OCI-LY1 (cell line): Measurements from ENCODE around the gene KDM2A.
"Not testable (repeated sequence)": the region's sequence is repeated elsewhere in the genome, so short reads cannot be mapped to it uniquely, and the experiment has no call there.

Experiments used
- H2AFZ ChIP-seq: fragments of 200-600 bp; sonication (generic), shearing (Covaris generic); 2 replicates; pipeline ENCODE4 v1.6.0; 2014; ENCODE audit warnings: antibody characterized with exemption, mild to moderate bottlenecking, low read length
- H3F3A ChIP-seq: fragments of 200-600 bp; sonication (generic), shearing (Covaris generic); 2 replicates; pipeline ENCODE4 v1.6.0; 2014; ENCODE audit warnings: mild to moderate bottlenecking, antibody characterized with exemption, low read length, moderate library complexity; ENCODE audit not compliant: insufficient read depth
- H3K27ac ChIP-seq: fragments of 200-600 bp; sonication (generic); 2 replicates; pipeline ENCODE4 v1.5.1; 2014; ENCODE audit warnings: low read length, mixed run types, mild to moderate bottlenecking, low read depth; ENCODE audit not compliant: poor library complexity, severe bottlenecking
- H3K27me3 ChIP-seq: fragments of 200-600 bp; sonication (generic); 2 replicates; pipeline ENCODE4 v1.6.0; 2014; ENCODE audit warnings: antibody characterized with exemption, mild to moderate bottlenecking, low read length, moderate library complexity; ENCODE audit not compliant: insufficient read depth
- H3K36me3 ChIP-seq: fragments of 200-600 bp; sonication (generic); 2 replicates; pipeline ENCODE4 v1.6.1; 2014; ENCODE audit warnings: mild to moderate bottlenecking, antibody characterized with exemption, low read length, moderate library complexity, mixed read lengths; ENCODE audit not compliant: insufficient read depth
- H3K4me1 ChIP-seq: fragments of 200-600 bp; sonication (generic); 2 replicates; pipeline ENCODE4 v1.5.1; 2014; ENCODE audit warnings: mild to moderate bottlenecking, low read length, moderate library complexity; ENCODE audit not compliant: insufficient read depth, severe bottlenecking
- H3K4me2 ChIP-seq: fragments of 200-600 bp; sonication (generic), shearing (Covaris generic); 2 replicates; pipeline ENCODE4 v1.6.1; 2014; ENCODE audit warnings: low read length
- H3K4me3 ChIP-seq: fragments of 200-600 bp; sonication (generic); 2 replicates; pipeline ENCODE4 v1.5.1; 2014; ENCODE audit warnings: low read length, low read depth, mild to moderate bottlenecking, mixed read lengths; ENCODE audit not compliant: poor library complexity, severe bottlenecking
- H3K79me2 ChIP-seq: fragments of 200-600 bp; shearing (Covaris generic); 2 replicates; pipeline ENCODE4 v1.6.1; 2016; ENCODE audit warnings: mixed run types, low read length, mixed read lengths; ENCODE audit not compliant: insufficient read depth
- H3K9ac ChIP-seq: fragments of 200-600 bp; sonication (generic), shearing (Covaris generic); 2 replicates; pipeline ENCODE4 v1.6.1; 2014; ENCODE audit warnings: mild to moderate bottlenecking, low read length, mixed read lengths
- H3K9me2 ChIP-seq: fragments of 200-600 bp; sonication (generic), shearing (Covaris generic); 2 replicates; pipeline ENCODE4 v1.6.1; 2014; ENCODE audit warnings: low read depth, mild to moderate bottlenecking, low read length, mixed read lengths
- H3K9me3 ChIP-seq: fragments of 200-600 bp; shearing (Covaris generic); 2 replicates; pipeline ENCODE4 v1.6.1; 2014; ENCODE audit warnings: low read length, mixed read lengths
- H4K20me1 ChIP-seq: fragments of 200-600 bp; sonication (generic), shearing (Covaris generic); 2 replicates; pipeline ENCODE4 v1.6.0; 2016; ENCODE audit warnings: mild to moderate bottlenecking, low read length; ENCODE audit not compliant: insufficient read depth
- EZH2 ChIP-seq: fragments of 200-600 bp; sonication (generic), shearing (Covaris generic); IDR thresholded peaks from 2 replicates; pipeline ENCODE4 v1.8.0; 2017; ENCODE audit warnings: borderline replicate concordance, mixed run types, mild to moderate bottlenecking, antibody characterized with exemption, low read length, moderate library complexity, mixed read lengths
- TF ChIP-seq, protein P1 (sequence below): fragments of 200-600 bp; sonication (generic), shearing (Covaris generic); IDR thresholded peaks from 2 replicates; pipeline ENCODE4 v1.5.1; 2017; ENCODE audit warnings: mild to moderate bottlenecking, antibody characterized with exemption, low read length, moderate library complexity, mixed read lengths

KDM2A gene

DNA sequence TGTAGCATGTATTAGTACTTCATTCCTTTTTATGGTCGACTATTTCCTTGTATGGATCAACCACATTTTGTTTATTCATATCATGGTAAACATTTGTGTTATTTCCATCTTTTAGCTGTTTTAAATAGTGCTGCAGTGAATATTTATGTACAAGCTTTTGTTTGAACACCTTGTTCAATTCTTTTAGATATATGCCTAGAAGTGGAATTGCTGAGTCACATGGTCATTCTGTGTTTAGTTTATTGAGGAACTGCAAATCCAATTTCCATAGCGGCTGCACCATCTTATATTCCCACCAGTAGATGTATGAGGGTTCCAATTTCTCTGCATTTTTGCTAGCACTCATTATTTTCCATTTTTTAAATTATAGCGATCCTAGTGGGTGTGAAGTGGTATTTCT lies 85.8 kb downstream of the KDM2A start:
- Histone ChIP-seq H3K9me3 (no peaks in the 10 kb centered on the region), H3K27ac (no peak overlapping the region), H3K36me3 (peaks cover 19% of the 10 kb centered on the region), H3K4me2 (no peak overlapping the region), H3F3A (no peaks in the 10 kb centered on the region), H3K4me1 (no peaks in the 10 kb centered on the region), H3K9ac (no peak overlapping the region), H4K20me1 (no peaks in the 10 kb centered on the region), H3K9me2 (no peaks in the 10 kb centered on the region), H3K4me3 (no peak overlapping the region), H3K27me3 (no peaks in the 10 kb centered on the region), H2AFZ (no peak overlapping the region), H3K79me2 (no peaks in the 10 kb centered on the region)
- no peak for TF ChIP-seq EZH2
- TF ChIP-seq, protein P1, sequence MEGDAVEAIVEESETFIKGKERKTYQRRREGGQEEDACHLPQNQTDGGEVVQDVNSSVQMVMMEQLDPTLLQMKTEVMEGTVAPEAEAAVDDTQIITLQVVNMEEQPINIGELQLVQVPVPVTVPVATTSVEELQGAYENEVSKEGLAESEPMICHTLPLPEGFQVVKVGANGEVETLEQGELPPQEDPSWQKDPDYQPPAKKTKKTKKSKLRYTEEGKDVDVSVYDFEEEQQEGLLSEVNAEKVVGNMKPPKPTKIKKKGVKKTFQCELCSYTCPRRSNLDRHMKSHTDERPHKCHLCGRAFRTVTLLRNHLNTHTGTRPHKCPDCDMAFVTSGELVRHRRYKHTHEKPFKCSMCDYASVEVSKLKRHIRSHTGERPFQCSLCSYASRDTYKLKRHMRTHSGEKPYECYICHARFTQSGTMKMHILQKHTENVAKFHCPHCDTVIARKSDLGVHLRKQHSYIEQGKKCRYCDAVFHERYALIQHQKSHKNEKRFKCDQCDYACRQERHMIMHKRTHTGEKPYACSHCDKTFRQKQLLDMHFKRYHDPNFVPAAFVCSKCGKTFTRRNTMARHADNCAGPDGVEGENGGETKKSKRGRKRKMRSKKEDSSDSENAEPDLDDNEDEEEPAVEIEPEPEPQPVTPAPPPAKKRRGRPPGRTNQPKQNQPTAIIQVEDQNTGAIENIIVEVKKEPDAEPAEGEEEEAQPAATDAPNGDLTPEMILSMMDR: no peak

GRCh38 chr11:67209222-67209621 lies 90.2 kb downstream of the KDM2A start:
- H3K9me3 ChIP-seq, H3K4me2 ChIP-seq, H3K27ac ChIP-seq, H3K4me3 ChIP-seq, H2AFZ ChIP-seq, H3F3A ChIP-seq, H3K9ac ChIP-seq, H3K9me2 ChIP-seq, H3K27me3 ChIP-seq, H3K79me2 ChIP-seq, H4K20me1 ChIP-seq: not testable (repeated sequence)
- Histone ChIP-seq H3K36me3 (peaks cover 37% of the 10 kb centered on the region), H3K4me1 (peaks cover 18% of the 10 kb centered on the region)

GRCh38 chr11:67211656-67212436 lies 92.8 kb downstream of the KDM2A start:
- H3K9ac ChIP-seq: no peak overlapping the region
- H3K4me3 ChIP-seq: no peak overlapping the region
- no peaks in the 10 kb centered on the region for H3K27me3 ChIP-seq
- no peak overlapping the region for H2AFZ ChIP-seq
- H3K9me3 ChIP-seq: no peaks in the 10 kb centered on the region
- TF ChIP-seq, protein P1: no peak
- no peak for TF ChIP-seq EZH2
- H3K4me1 ChIP-seq: peaks cover 18% of the 10 kb centered on the region
- H3K36me3 ChIP-seq: peaks cover 48% of the 10 kb centered on the region
- H3K27ac ChIP-seq: no peak overlapping the region
- H4K20me1 ChIP-seq: no peaks in the 10 kb centered on the region
- no peak overlapping the region for H3K4me2 ChIP-seq
- H3K79me2 ChIP-seq: no peaks in the 10 kb centered on the region
- H3K9me2 ChIP-seq: no peaks in the 10 kb centered on the region
- H3F3A ChIP-seq: no peaks in the 10 kb centered on the region; the same call in 1 of the 2 replicates

GRCh38 chr11:67213178-67213621 lies 94.1 kb downstream of the KDM2A start:
- peaks cover 18% of the 10 kb centered on the region for H3K4me1 ChIP-seq
- no peak overlapping the region for H3K4me3 ChIP-seq
- H3F3A ChIP-seq: no peaks in the 10 kb centered on the region; the same call in 1 of the 2 replicates
- no peak overlapping the region for H3K9ac ChIP-seq
- H3K27ac ChIP-seq: peak overlapping the region; percentile 56
- TF ChIP-seq, protein P1: no peak
- no peak for TF ChIP-seq EZH2
- no peaks in the 10 kb centered on the region for H3K27me3 ChIP-seq
- H3K36me3 ChIP-seq: peaks cover 52% of the 10 kb centered on the region
- no peak overlapping the region for H2AFZ ChIP-seq
- no peaks in the 10 kb centered on the region for H3K9me2 ChIP-seq
- H3K79me2 ChIP-seq: no peaks in the 10 kb centered on the region
- H3K9me3 ChIP-seq: no peaks in the 10 kb centered on the region
- no peaks in the 10 kb centered on the region for H4K20me1 ChIP-seq
- peak overlapping the region; percentile 16; the same call in 1 of the 2 replicates for H3K4me2 ChIP-seq
